Uterus (tissue), 2 donors: Measurements from ENCODE around the gene MAPT.

Source experiments
- POLR2A ChIP-seq, 2 donors: fragments of 450-650 bp; IDR thresholded peaks; one replicate each; pipeline ENCODE4 v1.6.1; 2016; ENCODE audit warnings: antibody characterized with exemption in 2 of 2, mild to moderate bottlenecking in 1 of 2, moderate library complexity in 1 of 2
- TF ChIP-seq, protein P1 (sequence below), 4 experiments: fragments of 200-600 bp in 2 of 4; fragments of 450-650 bp in 2 of 4; sonication (generic) in 2 of 4; IDR thresholded peaks; one replicate each; pipeline ENCODE4 v1.5.1; 2016 to 2019; ENCODE audit warnings: antibody characterized with exemption in 4 of 4, mild to moderate bottlenecking in 2 of 4, moderate library complexity in 1 of 4

DNA sequence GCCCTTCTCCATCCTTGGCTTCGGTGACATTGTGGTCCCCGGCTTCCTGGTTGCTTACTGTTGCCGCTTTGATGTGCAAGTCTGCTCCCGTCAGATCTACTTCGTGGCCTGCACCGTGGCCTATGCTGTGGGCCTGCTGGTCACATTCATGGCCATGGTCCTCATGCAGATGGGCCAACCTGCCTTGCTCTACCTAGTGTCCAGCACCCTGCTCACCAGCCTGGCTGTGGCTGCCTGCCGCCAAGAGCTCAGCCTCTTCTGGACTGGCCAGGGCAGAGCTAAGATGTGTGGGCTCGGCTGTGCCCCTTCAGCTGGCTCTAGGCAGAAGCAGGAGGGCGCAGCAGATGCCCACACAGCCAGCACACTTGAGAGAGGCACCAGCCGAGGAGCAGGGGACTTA is 48.1 kb upstream of the MAPT start:
- TF ChIP-seq, protein P1, sequence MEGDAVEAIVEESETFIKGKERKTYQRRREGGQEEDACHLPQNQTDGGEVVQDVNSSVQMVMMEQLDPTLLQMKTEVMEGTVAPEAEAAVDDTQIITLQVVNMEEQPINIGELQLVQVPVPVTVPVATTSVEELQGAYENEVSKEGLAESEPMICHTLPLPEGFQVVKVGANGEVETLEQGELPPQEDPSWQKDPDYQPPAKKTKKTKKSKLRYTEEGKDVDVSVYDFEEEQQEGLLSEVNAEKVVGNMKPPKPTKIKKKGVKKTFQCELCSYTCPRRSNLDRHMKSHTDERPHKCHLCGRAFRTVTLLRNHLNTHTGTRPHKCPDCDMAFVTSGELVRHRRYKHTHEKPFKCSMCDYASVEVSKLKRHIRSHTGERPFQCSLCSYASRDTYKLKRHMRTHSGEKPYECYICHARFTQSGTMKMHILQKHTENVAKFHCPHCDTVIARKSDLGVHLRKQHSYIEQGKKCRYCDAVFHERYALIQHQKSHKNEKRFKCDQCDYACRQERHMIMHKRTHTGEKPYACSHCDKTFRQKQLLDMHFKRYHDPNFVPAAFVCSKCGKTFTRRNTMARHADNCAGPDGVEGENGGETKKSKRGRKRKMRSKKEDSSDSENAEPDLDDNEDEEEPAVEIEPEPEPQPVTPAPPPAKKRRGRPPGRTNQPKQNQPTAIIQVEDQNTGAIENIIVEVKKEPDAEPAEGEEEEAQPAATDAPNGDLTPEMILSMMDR (IDR thresholded peaks at IDR 0.05), result no peak
- no peak for TF ChIP-seq POLR2A (IDR thresholded peaks at IDR 0.05)
